ENCODE results near the gene MTOR. TPM values are rescaled to one million over a fixed set of nuclear protein-coding genes. Genes with fewer than 3 reads are reported as not detected.

The MTOR gene
- total RNA-seq, 1 donor from 2014 or later = 23.6 TPM

GRCh38 chr1:11281518-11282331 is 19.4 kb upstream of the MTOR start:
- Histone ChIP-seq H3K4me1 (no peaks in the 10 kb centered on the region), H3K36me3 (peaks cover 0 to 8% of the 10 kb centered on the region in 2 donors), H3K9me3 (no peaks in the 10 kb centered on the region), H3K27ac (no peak overlapping the region), H3K27me3 (no peaks in the 10 kb centered on the region), H3K4me3 (no peak overlapping the region)
- intact Hi-C loops (cut with DNase I) = no loop called here
- DNase-seq (ENCODE audit: extremely low spot score in 2 of 2) = no peak
- TF ChIP-seq POLR2AphosphoS5 (IDR thresholded peaks at IDR 0.05; ENCODE audit: insufficient read depth in 1 of 2, low read depth in 1 of 2) (no peak), CTCF (IDR thresholded peaks at IDR 0.05) (no peak), POLR2A (IDR thresholded peaks at IDR 0.05) (no peak)

GRCh38 chr1:11280719-11281376 is 18.5 kb upstream of the MTOR start:
- Histone ChIP-seq H3K4me3 (no peak overlapping the region), H3K27ac (no peak overlapping the region), H3K9me3 (no peaks in the 10 kb centered on the region), H3K36me3 (peaks cover 0 to 4% of the 10 kb centered on the region in 2 donors), H3K27me3 (no peaks in the 10 kb centered on the region), H3K4me1 (peaks cover 6% of the 10 kb centered on the region)
- DNase-seq (ENCODE audit: extremely low spot score in 2 of 2) = no peak
- intact Hi-C loops (cut with DNase I) = no loop called here
- no peak for TF ChIP-seq CTCF (IDR thresholded peaks at IDR 0.05)
- no peak for TF ChIP-seq POLR2A (IDR thresholded peaks at IDR 0.05)
- TF ChIP-seq POLR2AphosphoS5 (IDR thresholded peaks at IDR 0.05; ENCODE audit: insufficient read depth in 1 of 2, low read depth in 1 of 2) = no peak

- H3K9me3 ChIP-seq = no peaks in the 10 kb centered on the region
- intact Hi-C loops (cut with DNase I) = no loop called here
- no peak for TF ChIP-seq POLR2AphosphoS5 (IDR thresholded peaks at IDR 0.05; ENCODE audit: insufficient read depth in 1 of 2, low read depth in 1 of 2)
- no peak for TF ChIP-seq POLR2A (IDR thresholded peaks at IDR 0.05)
- TF ChIP-seq CTCF (IDR thresholded peaks at IDR 0.05) = no peak
- DNase-seq (ENCODE audit: extremely low spot score in 2 of 2) = no peak
- H3K4me3 ChIP-seq = no peak overlapping the region
- H3K27me3 ChIP-seq = no peaks in the 10 kb centered on the region
- peaks cover 18% of the 10 kb centered on the region for H3K4me1 ChIP-seq
- no peaks in the 10 kb centered on the region for H3K36me3 ChIP-seq
- H3K27ac ChIP-seq = no peak overlapping the region
Observed at GRCh38 chr1:11279630-11280029, 17.3 kb upstream of the MTOR start.

GRCh38 chr1:11279152-11279551 is 16.8 kb upstream of the MTOR start:
- peaks cover 23% of the 10 kb centered on the region for H3K4me1 ChIP-seq

More at GRCh38 chr1:11279152-11279551, 16.8 kb upstream of the MTOR start:
- H3K4me3 ChIP-seq = no peak overlapping the region
- no peaks in the 10 kb centered on the region for H3K27me3 ChIP-seq
- intact Hi-C loops (cut with DNase I) = no loop called here
- H3K9me3 ChIP-seq = no peaks in the 10 kb centered on the region
- no peak for DNase-seq (ENCODE audit: extremely low spot score in 2 of 2)
- no peak for TF ChIP-seq POLR2A (IDR thresholded peaks at IDR 0.05)
- TF ChIP-seq CTCF (IDR thresholded peaks at IDR 0.05) = no peak
- TF ChIP-seq POLR2AphosphoS5 (IDR thresholded peaks at IDR 0.05; ENCODE audit: insufficient read depth in 1 of 2, low read depth in 1 of 2) = no peak
- no peaks in the 10 kb centered on the region for H3K36me3 ChIP-seq
- no peak overlapping the region for H3K27ac ChIP-seq

All from vagina (tissue), 2 donors.